ENCODE measurements around the gene GAK.

GAK gene

DNA sequence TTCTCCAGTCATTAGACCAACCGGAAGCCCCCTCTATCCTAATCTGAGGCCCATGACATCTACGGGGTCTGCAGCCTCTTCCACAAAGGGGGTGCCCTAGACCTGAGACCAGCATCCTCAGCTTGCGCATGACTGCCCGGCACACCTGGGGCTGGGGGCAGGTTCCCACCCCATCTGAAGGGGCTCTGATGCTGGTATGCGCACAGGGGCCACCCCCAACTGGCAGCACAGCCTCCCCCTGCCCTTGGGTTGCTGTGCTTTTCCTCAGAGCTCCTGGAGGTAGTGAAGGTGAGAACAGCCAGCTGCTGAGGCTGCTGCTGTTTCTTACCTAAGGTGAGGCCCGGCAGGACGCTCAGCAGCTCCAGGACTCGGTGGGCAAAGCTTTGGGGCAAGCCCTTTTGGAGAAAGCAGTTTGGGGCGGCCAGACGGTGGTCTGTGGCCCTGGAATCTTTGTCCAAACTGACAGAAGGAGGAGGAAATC, 87.3 kb downstream of the GAK start:
- DNase-seq: no peak

DNA sequence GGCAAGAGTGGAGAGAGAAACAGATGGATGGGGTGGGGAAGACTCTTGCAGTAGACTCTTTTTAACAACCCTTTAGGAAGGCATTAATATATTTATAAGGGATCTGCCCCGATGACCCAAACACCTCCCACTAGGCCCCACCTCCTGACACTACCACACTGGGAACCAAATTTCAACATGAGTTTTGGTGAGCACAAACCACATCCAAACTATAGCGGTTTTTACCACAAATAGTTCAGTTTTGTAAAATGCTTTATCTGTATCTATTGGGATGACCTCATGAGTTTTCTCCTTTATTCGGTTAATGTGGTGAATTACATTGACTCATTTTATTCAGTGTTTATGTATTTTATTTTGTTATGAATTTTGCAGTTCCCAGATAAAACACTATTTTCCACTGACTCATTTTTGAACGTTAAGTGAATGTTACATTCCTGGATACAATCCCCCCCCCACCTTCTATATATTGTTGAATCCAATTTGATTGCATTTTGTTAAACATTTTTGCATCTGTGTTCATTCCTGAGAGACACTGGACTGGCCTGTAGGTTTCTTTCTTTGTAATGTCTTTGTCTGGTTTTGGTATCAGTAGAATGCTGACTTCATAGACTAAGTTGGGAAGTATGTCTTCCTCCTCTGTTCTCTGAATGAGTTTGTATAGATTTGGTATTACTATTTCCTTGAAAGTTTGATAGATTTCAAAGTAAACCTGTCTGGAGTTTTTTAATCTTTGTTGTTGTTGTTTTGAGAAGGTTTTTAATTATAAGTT, 92.3 kb downstream of the GAK start:
- DNase-seq: no peak

DNA sequence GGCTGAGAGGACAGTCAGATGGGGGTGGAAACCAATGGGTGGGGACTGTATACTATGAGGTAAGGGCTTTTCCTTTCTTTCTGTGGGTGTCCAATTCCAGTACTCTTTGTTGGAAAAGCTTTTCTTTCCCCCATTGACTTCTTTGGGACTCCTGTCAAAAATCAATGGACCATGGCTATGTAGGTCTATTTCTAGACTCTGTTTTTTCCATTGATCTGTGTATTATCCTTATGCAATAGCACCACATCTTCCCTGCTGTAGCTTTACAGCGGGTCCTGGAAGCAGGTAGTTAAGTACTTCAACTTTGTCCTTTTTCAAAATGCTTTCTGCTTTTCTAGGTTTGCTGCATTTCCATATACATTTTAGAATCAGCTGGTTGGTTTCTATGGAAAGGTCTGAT, 94.3 kb downstream of the GAK start:
- DNase-seq: no peak

DNA sequence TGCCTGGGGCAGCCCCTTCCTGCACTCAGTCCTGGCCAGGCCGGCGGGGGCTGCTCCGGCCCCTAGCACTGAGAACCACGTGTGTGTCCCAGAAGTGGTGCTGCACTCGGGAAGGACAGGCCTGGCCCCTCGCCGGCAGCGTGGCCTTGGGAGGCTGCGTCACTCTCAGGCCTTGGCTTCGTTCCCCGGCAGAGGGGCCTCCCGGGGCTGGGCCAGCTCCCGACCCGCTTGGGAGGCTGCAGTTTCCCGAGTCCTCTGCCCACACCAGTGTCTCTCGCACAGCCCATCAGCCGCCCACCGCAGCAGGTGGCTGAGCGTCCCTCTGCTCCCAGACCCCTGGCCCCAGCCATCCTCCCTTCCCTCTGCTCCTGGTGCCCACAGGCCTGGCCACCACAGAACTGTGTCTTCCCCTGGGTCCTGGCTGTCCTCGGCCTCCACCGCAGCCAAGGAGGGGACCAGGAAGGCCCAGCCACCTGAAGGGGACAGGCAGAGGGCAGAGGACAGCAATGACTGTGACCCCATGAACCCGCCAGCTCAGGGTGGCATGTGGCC, 95.3 kb downstream of the GAK start:
- DNase-seq: no peak

DNA sequence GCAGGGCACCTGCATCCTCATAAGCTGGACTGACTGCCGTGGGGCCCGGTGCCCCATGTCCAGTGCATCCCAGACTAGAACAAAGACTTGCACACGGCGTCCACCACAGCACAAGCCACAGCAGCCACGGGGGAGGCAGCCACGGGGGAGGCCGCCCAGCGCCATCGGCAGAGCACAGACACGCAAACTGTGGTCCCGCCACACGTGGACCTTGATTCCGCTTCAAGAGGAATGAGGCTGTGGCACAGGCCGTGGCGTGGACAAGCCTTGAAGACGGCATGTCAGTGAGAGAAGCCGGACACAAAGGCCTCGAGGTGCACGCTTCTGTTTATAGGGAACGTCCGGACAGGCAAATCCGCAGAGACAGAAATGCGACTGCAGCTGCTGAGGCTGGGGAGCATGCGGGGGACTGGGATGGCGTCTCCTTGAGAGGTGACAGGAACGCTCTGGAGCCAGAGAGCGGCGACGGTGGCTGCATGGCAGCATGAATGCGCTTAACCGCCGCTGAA, 96.1 kb downstream of the GAK start:
- DNase-seq: no peak

DNA sequence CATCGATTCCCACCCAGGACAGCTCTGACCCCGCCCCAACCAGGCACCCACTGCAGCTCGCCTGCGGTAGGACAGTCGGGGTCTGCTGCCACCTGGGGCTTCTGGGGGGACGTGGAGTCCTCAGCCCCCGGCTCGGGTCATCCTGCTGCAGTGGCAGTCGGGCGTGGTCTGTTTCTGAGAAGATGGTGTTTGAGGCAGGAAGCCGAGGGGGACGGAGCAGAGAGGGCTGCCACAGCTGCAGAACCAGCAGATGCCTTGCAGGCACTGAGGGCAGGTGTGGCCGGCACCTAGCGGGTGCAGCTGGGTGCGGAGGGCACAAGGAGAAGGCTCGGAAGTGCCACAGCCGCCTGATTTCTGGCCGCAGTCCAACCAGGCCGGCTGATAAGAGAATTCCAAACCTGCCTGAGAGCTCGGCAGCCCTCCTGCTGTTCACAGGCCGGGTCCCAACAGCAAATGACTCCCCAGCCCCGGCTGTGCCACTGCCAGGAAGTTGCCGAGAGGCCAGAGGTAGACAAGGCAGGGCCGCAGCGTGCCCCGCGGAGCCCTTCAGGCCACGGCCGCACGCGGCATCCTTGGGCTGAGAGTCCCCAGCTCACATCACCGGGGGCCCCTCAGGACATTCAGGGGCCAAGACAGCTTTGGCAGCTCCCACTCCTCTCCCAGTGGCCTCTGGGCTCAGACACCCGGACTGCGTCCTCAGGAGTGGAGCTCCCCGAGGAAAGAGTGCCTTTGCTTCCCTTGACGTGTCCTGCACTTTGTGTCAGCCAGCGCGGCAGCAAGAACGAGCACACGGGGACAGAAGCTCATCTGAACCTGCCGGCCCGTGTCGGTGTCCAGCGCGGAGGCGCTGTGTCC, 96.7 kb downstream of the GAK start:
- DNase-seq: peak; percentile 51

DNA sequence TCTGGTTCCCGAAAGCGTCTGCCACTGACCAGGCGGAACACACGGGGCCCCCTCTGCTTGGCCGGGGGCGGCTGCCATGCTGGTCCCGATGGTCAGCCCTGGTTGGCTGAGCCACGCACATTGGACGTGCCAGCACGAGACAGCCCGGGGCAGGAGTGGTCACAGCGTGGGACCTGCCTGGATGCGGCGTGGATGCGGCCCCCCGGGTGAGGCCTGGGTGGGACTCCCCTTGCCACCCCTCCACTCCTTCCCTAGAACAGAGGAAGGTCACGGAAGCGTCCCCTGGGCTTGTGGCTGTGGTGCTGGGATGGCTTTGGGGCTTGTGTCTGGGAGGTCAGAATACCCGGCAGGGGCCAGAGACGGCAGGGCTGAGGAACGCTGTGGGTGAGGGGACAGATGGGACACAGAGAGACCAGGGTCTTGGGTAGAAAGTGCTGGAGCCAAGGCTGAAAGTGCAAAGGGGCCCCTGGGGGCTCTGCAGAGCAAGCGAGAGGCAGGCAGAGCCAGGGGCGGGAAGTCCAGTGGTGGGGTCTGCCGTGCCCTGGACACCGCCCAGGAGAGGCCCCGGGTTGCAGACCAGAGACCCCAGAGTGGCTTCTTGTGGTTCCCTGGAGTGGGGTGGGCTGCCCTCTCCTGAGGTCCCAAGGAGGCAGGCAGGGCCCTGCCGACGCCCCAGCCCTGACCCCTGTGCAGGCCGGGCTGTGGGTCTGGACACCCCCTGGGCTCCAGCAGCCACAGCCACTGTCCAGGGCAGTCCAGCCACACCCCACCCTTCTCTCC, 97.6 kb downstream of the GAK start:
- no peak for DNase-seq

DNA sequence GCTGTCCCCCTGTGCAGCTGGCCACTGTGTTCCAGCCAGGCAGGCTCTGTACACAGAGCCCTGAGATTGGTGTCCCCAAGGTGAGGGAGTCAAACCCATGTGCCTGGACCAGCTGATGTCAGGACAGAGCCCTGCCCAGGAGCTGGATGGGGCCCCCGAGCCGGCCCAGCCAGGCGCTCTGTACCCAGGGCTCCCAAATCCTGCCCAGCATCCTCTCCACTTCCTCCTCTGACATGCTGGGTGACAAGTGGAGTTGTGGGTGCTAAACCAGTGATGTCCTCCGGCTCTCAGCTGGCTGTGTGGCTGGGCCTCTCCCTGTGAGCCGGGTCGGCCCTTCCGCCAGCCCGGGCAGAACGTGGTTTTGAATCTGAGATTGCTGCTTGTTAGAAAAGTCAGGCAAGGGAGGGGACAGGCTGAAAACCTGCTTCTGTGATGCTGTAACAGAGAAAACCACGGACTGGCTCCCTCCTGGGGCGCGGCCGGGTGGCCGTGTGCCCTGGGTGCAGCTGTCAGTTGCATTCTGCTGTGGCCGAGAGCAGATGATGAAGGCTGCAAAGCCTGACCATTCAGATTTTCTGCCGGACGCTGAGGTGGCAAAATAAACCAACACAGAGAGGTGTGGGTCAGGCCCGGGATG, 98.3 kb downstream of the GAK start:
- DNase-seq: no peak

DNA sequence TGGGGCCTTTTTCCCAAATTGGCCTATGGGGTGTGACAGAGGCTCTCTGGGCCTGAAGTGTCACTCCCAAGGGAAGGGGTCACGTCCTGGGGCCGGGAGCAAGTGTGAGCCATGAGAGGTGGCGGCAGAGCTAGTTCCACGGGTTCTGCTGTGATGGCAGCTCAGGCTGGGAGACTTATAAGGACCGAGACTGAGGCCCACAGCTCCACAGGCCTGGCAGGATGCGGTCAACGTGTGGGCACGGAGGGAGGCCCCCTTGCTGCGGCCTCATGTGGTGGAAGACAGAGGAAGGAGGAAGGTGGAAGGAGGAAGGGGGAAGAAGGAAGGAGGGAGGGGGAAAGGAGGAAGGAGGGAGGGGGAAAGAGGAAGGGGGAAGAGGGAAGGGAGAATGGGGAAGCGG, 99.0 kb downstream of the GAK start:
- no peak for DNase-seq

DNA sequence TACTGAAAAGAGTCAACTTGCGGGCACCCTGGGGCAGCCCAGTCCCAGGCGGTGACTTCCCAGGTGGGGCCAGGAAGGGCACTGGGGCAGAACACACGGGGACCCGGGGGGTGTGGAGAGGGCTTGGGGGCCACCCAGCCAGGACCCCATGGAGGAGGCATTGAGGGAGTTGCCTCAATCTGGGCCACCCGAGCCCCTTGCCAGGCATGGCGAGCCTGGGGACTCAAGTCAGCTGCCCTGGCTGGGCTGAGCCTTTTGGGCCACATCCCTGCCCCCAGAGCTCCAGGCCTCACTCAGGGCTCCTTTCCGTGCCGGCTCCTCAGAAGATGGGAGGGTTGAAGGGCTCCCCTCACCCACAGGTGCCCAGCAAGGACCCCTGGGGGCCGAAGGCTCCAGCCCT, 99.6 kb downstream of the GAK start:
- no peak for DNase-seq

DNA sequence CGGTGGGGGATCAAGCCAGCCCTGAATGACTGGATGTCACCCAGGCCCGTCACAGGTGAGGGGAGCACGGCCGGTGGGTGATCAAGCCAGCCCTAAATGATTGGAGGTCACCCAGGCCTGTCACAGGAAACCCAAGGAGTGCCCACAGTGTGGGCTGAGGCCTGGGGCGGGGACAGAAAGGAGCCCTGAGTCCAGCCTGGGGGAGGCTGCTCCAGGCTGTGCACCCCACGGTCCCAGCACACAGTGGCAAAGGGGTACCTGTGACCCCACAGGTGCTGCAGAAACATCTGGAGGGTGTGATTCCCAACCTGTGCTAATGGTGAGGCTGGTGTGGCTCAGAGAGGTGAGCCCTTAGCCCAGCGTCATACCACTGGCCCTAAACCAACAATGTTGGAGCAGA, 100.0 kb downstream of the GAK start:
- no peak for DNase-seq

DNA sequence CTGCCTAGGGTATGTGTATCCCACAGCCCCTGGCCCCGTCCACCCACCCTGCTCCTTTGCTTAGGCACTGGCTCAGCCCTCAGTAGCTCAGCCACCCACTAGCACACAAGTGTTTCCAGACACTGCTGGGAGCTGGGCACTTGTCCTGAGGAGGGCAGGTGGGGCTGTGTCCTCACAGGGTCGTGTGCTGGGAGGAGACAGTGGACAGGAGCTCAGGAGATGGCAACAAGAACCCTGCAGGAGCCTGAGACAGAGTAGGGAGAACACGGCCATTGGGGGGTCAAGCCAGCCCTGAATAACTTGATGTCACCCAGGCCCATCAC, 100.7 kb downstream of the GAK start:
- DNase-seq: no peak

DNA sequence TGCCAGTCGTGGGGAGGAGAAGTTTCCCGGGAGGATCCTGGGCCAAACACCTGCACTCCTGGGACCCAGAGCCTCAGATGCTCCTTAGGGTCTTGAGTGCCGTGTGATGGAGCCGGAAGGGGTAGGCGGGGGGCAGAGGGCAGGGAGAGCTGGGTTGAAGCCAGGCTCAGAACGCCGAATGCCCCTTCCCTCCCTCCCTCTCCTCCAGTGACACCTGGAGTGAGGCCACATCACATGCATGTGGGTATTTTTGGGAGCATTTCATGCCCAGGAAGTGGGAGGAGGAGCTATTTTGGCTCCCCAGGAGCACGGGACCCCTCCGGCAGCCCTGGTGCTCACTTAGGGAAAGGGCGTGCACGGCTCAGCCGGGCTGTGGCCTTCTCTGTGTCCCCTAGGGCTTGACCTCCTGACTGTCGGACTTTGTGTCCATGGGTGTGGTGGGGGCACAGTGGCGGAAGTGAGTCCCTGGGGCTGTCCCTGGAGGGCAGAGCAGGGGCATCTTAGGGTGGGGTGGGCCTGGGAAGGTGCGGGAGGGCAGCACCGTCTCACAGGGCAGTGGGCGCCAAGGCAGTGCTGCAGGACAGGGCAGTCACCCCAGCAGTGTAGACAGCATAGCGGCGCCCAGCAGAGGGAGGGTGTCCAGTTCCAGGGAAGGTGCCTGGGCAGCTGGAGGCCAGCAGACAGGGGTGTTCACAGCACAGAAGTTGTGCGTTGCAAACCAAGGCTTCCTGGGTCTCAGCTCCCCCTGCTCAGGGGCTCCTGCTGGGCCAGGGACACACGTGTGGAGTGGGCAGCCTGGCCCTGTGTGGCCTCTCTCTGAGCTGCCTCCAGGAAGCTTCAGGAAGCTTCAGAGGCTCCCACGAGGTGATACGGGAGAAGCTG, 101.3 kb downstream of the GAK start:
- no peak for DNase-seq

DNA sequence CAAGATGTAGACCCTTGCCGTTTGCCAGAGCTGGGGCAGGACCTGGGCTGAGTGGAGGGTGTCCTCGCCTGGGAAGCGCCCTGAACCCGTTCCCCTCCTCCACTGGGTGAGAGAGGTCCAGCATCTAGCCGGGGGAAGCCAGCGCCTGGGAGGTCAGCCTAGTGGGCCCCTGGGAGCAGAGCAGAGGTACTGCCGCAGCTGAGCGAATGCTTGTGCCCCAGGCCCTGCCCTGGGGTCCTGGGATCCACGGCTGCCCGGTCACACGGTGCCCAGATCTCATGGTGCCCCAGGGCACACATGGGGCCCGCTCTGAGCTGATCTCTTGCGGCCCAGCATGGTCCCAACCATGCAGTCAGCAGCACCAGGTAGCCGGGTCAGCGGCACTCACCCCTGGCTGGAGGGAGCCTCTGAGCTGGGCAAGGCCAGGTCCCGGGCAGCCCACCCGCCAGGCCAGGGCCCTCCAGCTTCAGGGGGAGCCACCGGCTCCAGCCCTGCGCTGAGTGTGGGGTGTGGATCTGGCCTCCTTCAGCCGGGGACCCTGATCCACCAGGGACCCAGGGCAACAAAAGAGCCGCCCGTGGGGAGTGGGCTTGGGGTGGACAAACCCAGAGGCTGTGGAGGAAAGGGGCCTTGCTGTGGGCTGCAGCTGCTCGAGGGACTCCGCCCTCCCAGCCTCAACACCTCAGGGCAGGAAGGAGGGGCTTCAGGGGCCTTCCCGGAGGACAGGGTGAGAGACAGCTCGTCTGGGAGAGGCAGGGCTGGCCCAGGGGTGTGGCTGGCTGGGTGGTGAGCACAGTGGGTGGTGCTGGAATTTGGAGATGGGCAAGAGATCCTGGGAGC, 102.1 kb downstream of the GAK start:
- DNase-seq: no peak

DNA sequence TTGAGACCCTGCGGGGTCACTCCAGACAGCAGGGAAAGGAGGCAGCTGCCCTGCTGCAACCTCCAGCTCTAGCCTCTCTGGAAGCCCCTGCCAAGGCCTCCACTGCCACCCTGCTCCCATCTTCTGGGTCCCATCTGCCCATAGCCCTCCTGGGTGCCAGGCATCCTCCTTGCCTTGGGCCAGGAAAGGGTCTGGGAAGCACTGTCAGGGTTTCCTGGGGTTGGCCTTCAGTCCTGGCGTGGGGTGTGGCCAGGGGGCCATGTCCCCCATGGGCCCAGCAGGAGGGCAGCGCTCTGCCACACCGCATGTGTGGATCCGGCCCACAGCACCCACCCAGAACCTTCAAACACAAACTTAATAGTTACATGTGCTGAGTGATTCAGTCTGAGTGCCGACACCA, 102.8 kb downstream of the GAK start:
- no peak for DNase-seq

DNA sequence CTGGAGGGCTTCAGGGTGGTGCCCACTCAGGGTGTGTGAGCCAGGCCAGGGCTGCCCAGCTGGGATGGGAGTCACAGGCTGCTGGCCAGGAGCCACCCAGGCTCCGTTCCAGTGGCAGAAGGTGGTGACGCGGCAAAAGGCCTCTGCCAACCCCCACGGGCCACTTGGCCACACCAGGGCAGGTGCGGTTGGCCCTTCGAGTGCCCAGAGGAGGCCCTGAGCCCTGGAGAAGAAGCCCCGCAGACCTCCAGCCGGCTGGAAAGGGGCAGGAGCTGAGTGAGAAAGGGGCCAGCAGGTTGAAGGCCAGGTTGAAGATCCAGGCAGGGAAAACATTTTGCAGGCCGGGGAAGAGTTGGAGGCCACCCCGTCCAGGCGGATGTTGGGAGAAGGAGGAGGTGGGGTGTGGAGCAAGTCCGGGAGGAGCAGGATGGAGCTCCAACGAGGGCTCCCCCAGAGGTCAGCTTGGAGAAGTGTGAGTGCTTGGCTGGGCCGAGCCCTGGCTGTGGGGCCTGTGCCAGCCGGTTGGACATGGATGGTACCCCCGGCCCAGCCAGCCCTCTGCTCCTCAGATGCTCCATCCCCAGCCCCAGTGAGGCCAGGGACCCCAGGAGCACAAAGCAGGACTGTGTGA, 103.4 kb downstream of the GAK start:
- DNase-seq: no peak

DNA sequence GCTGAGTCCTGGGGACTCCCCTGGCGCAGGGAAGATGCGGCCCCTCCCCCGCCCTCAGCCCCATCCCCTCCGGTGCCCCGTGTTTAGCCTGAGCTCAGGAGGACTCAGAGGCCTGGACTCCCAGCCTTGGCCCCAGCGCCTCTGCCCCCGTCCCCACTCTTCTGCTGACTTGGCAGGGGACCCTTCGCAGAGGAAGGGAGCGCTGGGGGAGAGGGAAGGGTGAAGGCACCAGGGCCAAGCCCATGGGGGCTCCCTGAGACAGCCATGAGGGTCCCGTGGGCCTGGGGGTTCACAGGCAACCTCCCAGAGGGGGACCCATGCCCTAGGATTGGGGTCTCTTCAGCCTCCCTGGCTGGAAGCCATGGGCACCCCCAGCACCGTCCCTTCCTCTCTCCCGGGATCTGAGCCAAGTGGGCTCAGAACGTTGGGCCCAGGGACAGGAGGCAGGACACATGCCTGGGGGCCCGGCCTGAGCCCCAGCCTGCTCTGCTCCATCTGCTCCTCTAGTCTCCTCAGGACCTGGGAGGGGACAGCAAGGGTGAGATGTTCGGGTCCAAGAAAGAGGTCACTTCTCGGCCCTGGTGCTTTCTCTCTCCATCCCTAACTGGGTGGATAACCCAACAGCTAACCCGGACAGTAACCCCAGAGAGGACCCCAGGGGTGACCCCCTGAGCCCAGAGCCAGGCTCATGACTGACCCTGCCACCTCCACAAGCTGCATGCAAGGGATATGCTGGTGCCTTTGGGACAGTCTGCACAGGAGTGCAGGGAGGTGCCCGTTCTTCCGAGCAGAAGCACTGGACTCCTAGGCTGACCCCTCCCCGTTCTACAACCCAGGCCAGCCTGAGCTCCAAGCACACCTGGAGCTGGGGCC, 104.7 kb downstream of the GAK start:
- no peak for DNase-seq

DNA sequence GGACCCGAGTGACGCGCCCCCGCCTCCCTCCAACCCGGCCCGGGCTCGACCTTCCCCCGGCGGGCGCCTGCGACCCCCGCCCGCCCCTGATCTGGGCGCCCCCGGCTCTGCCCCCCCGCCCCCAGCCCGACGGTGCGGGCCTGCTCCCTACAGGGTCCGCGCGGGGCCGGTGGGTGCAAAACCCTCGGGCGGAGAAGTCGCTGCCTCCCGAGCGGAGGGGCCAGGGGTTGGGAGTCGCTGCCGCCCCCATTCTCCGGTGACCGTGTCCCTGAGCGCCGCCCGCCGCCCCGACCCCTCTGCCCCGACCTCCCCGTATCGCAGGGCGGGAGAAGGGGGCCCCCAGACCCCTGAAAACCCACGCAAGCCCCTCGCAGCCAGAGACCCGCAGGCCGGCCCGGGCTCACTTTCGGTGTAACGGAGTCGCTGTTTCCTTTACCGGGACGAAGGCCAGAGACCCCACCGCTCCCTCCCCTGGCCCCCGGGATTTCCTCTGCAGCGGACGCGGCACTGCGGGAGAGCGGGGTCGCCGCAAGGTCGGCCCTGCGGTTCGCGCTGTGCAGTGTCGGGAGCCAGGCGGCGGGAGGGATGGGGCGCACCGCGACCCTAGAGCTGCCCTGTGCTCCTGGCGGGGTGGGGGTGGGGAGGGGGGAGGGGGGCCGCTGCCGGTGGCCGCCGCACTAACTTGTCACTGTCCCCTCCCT, 105.5 kb downstream of the GAK start:
- DNase-seq: no peak

DNA sequence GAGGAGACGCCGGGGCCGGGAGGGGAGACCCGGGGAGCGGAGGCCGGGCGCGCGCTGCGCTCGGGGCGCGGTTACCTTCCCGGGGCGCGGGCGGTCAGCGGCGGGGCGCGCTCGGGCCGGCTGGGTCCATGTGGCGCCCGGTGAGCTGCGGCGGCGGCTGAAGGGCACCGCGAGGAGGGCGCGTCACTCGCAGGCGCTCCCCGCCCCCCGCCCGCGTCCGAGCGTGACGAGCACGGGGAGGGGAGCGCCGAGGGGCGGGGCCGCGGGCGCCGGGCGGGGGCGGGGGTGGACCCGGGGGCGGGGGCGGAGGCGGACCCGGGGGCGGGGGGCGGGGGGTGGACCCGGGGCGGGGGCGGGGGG, 106.2 kb downstream of the GAK start, which contains the start of gene CPLX1:
TSS of gene CPLX1 (minus strand) at position 159 of the 360 bp plus-strand sequence. CDS start 1,607 bp downstream, outside the sequence.
- no peak for DNase-seq
